Thyroid gland (tissue), 4 donors: ENCODE data around the gene MDN1.

Experiments
- POLR2A ChIP-seq, 2 donors: fragments of 450-650 bp; IDR thresholded peaks; one replicate each; pipeline ENCODE4 v1.6.1; 2017; ENCODE audit warnings: antibody characterized with exemption in 2 of 2, mild to moderate bottlenecking in 2 of 2, moderate library complexity in 1 of 2
- TF ChIP-seq, protein P1 (sequence below), 6 experiments: fragments of 200-600 bp in 3 of 6; fragments of 450-650 bp in 3 of 6; sonication (generic) in 3 of 6; IDR thresholded peaks; one replicate each; pipeline ENCODE4 v1.5.1; 2016 to 2019; ENCODE audit warnings: antibody characterized with exemption in 6 of 6, mild to moderate bottlenecking in 2 of 6, inconsistent platforms in 1 of 6, moderate library complexity in 1 of 6

GRCh38 chr6:89612121-89612520, 207.5 kb downstream of the MDN1 start:
- TF ChIP-seq, protein P1, sequence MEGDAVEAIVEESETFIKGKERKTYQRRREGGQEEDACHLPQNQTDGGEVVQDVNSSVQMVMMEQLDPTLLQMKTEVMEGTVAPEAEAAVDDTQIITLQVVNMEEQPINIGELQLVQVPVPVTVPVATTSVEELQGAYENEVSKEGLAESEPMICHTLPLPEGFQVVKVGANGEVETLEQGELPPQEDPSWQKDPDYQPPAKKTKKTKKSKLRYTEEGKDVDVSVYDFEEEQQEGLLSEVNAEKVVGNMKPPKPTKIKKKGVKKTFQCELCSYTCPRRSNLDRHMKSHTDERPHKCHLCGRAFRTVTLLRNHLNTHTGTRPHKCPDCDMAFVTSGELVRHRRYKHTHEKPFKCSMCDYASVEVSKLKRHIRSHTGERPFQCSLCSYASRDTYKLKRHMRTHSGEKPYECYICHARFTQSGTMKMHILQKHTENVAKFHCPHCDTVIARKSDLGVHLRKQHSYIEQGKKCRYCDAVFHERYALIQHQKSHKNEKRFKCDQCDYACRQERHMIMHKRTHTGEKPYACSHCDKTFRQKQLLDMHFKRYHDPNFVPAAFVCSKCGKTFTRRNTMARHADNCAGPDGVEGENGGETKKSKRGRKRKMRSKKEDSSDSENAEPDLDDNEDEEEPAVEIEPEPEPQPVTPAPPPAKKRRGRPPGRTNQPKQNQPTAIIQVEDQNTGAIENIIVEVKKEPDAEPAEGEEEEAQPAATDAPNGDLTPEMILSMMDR (IDR thresholded peaks at IDR 0.05), result no peak
- TF ChIP-seq POLR2A (IDR thresholded peaks at IDR 0.05), result no peak
